GM12872 (cell line): ENCODE data around the gene CCDC121.

Source experiments
- CTCF ChIP-seq: IDR thresholded peaks from 3 replicates; pipeline ENCODE4 v1.5.1; 2011; ENCODE audit warnings: low read depth, mild to moderate bottlenecking, low read length, moderate library complexity; ENCODE audit not compliant: insufficient read depth

Gene CCDC121

GRCh38 chr2:27606611-27607010, 22.2 kb downstream of the CCDC121 start:
- no peak for TF ChIP-seq CTCF

- no peak for TF ChIP-seq CTCF
These were observed 32.2 kb downstream of the CCDC121 start for GRCh38 chr2:27596627-27597026.

- no peak for TF ChIP-seq CTCF
These were observed 35.6 kb downstream of the CCDC121 start for GRCh38 chr2:27593240-27593639.

GRCh38 chr2:27591745-27592144, 37.1 kb downstream of the CCDC121 start:
- TF ChIP-seq CTCF: no peak

- no peak for TF ChIP-seq CTCF
These were observed 40.5 kb downstream of the CCDC121 start for GRCh38 chr2:27588308-27588707.

- TF ChIP-seq CTCF: no peak
These were observed 41.8 kb downstream of the CCDC121 start for GRCh38 chr2:27587025-27587424.

- TF ChIP-seq CTCF: no peak
These were observed 44.2 kb downstream of the CCDC121 start for GRCh38 chr2:27584597-27584996.
